ENCODE results near the gene PYY.

- TF ChIP-seq REST (IDR thresholded peaks at IDR 0.05; ENCODE audit: insufficient read depth in 1 of 2, low read depth in 2 of 2, low read length in 2 of 2) (no peak), FOXP2 (optimal IDR thresholded peaks at IDR 0.05; ENCODE audit: borderline replicate concordance, extremely low read depth, extremely low read length, insufficient read depth) (no peak), TAF1 (IDR thresholded peaks at IDR 0.05; ENCODE audit: borderline replicate concordance, insufficient read depth, low read length) (no peak), POLR2AphosphoS5 (IDR thresholded peaks at IDR 0.05; ENCODE audit: low read depth, low read length) (no peak), SIN3A (IDR thresholded peaks at IDR 0.05; ENCODE audit: borderline replicate concordance, insufficient read depth, low read length) (no peak)
Observed at GRCh38 chr17:43915559-43915958, 38.2 kb downstream of the PYY start.
